Measurements from ENCODE around the gene RELA.
A peak's percentile ranks its signal among the peaks of the same experiment; 100 is the strongest.
"Not testable (repeated sequence)": the region's sequence is repeated elsewhere in the genome, so short reads cannot be mapped to it uniquely, and the experiment has no call there.

The RELA gene

DNA sequence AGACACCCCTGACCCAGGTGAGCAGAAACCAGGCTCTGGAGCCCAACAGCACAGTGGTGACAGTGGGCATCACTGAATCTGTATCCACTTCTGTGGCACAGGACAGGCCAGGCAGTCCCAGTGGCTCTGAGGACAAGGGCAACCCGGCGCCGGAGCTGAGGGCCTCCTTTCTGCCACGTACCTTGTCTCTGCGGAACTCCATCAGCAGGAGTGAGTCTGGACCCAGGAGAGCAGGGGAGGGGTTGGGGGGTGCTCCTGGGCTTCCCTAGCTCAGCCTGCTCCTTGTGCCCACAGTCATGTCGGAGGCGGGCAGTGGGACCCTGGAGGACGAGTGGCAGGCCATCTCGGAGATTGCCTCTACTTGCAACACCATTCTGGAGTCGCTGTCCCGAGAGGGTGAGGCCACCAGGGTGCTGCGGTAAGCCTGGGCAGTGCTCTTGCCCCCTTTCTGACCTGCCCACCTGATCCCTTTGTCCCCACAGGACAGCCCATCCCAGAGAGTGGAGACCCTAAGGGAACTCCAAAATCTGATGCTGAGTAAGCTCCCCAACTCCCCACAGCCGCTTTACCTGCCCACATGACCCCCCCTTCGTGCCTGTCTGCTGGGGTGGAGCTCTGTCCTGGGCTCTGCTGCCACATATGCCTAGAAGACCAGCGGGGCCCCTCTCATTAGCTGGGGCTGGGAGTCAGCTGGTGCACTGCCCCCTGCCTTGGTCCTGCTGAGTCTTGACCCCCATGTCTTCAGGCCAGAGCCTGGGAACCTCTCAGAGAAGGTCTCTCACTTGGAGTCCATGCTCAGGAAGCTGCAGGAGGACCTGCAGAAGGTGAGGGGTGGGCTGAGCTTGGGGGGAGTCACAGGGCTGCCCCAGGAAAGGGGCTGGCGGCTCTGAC lies 12.8 kb downstream of the RELA start:
- no peak for DNase-seq (ENCODE audit: low read depth in 2 of 2, low spot score in 1 of 2)

DNA sequence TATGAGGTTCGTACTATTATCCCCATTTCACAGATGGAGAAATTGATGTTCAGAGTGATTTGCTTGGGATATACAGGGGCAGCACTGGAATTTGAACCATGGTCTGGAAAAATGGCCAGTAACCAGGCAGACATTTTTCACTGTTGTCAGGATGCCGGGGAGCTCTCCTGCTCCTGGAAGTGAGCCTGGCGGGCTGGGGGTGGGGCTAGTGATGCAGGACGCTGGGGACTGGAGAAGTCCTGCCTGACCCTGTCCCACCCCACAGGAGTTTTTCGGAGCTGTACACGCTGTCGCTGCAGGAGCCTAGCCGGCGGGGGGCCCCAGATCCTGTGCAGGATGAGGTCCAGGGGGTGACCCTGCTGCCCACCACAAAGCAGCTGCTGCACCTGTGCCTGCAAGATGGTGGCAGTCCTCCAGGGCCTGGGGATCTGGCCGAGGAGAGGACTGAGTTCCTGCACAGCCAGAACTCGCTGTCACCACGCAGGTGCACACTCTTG lies 13.7 kb downstream of the RELA start:
- DNase-seq (ENCODE audit: low read depth in 2 of 2, low spot score in 1 of 2) = no peak

DNA sequence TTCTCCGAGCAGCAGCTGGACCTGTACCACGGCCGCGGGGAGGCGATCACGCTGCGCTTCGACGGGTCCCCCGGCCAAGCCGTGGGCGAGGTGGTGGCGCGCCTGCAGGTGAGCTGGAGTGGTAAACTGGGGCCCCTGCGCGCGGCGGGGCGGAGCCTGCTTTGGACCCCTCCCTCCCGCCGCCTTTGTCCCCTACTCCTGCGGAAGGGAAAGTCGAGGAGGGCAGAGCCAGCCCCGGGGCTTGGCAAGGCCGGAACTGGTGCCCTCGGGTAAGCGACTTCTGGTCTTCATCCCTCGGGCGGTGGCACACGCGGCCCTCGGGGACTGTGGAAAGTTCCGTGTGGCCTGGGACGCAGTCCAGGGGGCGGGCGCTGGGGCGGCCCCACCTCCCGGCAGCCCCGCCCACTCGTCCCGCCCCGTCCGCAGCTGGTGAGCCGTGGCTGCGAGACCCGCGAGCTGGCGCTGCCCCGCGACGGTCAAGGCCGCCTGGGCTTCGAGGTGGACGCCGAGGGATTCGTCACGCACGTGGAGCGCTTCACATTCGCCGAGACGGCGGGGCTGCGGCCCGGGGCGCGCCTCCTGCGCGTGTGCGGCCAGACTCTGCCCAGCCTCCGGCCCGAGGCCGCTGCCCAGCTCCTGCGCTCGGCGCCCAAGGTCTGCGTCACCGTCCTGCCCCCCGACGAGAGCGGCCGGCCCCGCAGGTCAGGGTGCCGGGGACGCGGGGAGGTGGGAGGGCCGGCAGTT lies 15.6 kb downstream of the RELA start:
- DNase-seq (ENCODE audit: low read depth in 2 of 2, low spot score in 1 of 2) = no peak

DNA sequence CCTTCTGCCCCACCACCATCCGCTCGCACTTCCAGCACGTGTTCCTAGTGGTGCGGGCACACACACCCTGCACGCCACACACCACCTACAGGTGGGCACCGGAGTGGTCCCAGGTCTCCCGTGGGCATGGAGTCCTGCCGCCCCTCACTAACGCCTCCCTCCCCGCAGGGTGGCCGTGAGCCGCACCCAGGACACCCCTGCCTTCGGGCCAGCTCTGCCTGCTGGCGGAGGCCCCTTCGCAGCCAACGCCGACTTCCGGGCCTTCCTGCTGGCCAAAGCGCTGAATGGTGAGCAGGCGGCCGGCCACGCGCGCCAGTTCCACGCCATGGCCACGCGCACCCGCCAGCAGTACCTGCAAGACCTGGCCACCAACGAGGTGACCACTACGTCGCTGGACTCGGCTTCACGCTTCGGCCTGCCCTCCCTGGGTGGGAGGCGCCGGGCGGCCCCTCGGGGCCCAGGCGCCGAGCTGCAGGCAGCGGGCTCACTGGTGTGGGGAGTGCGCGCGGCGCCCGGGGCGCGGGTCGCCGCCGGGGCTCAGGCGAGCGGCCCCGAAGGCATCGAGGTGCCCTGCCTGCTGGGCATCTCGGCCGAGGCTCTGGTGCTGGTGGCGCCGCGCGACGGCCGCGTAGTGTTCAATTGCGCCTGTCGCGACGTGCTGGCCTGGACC lies 16.3 kb downstream of the RELA start:
- DNase-seq (ENCODE audit: low read depth in 2 of 2, low spot score in 1 of 2) = no peak

DNA sequence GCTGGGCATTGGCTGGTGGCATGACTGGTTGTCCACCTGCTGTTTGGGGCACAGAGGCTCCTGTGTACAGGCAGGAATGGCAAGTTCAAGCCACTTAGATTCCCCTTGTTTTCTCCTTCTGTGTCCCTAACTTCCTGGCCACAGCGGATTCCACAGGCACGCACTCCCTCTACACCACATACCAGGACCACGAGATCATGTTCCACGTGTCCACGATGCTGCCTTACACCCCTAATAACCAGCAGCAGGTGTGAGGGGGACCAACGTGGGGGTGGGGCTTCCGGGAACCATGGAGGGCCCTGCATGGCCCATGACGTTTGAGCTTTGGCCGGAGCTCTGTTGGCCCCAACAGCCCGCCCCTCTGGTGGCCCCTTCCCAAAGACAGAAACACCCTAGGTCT lies 17.0 kb downstream of the RELA start:
- no peak for DNase-seq (ENCODE audit: low read depth in 2 of 2, low spot score in 1 of 2)

DNA sequence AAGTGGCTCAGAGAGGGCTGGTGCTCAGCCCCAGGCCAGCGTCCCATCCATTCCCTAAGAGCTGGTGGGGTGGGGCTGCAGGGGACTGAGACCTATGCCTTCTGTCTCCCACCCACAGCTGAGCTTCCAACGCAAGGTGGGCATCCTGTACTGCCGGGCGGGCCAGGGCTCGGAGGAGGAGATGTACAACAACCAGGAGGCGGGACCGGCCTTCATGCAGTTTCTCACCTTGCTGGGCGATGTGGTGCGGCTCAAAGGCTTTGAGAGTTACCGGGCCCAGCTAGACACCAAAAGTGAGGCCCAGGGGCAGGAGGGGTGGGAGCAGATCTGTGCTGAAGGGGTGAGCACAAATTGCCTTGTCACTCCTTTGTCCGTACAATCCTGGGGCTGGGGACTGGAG lies 17.9 kb downstream of the RELA start:
- no peak for DNase-seq (ENCODE audit: low read depth in 2 of 2, low spot score in 1 of 2)

DNA sequence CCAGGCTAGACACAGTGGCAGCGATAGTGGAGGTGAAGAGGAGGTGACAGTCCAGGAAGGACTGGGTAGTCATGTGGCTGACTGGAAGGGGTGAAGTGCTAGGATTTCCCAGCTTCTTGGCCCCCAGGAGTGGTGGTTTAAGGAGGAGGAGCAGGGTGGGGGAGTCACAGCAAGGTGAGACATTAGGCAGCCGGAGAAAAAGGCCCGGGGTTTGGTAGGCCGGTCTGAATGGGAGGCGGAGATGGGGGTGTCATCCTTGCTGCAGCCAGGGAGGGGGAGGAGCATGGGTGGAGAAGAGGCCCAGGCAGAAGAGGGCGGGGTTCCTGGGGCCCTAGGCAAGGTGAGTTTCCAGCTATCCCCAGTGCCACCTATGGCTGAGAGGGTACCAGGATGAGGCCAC lies 18.7 kb downstream of the RELA start:
- no peak for DNase-seq (ENCODE audit: low read depth in 2 of 2, low spot score in 1 of 2)

DNA sequence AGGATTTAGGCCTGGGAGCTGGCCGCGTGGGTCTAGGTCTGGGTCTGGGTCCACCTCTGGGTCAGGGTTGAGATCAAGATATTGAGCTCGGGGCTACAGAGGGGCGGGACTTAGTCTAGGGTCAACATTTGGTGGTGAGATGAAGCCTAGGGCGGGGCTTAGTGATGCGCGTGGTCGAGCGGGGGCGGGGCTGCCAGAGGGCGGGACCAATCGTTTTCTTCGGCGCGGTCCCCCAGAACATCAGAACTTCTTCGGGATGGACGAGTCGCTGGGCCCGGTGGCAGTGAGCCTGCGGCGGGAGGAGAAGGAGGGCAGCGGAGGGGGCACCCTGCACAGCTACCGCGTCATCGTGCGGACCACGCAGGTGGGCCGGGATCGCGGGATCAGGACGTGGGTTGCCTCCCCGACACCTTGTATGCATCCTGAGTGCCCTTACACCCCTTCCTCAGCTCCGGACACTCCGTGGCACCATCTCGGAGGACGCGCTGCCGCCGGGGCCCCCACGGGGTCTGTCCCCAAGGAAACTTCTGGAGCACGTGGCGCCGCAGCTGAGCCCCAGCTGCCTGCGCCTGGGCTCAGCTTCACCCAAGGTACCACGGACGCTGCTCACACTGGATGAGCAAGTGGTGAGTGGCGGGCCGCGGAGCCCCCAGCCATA lies 20.6 kb downstream of the RELA start:
- DNase-seq (ENCODE audit: low read depth in 2 of 2, low spot score in 1 of 2) = no peak

DNA sequence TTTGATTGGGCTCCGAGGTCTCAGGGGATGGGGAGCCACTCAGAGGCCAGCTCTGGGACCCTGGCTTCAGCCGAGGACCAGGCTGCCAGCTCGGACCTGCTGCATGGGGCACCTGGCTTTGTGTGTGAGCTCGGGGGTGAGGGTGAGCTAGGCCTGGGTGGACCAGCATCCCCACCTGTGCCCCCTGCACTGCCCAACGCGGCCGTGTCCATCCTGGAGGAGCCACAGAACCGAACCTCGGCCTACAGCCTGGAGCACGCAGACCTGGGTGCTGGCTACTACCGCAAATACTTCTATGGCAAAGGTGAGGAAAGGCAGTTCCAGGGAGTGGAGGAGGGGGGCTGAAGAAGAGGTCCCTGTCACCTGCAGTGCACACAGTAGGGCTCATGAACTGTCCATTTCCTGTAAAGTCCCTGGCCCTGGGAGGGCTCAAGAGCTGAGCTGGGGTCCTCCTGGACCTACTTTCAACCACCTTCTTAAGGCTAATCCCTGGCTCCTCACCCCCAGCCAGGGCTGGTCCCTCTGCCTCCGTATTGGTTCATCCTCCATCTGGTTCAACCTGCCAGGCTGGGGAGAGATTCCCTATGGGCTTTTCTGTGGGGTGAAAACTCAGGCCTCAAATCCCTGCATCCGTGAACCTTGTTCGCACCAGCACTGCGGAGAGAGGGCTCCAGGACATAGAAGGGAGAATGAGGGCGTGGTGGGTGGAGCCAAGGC lies 21.3 kb downstream of the RELA start:
- no peak for DNase-seq (ENCODE audit: low read depth in 2 of 2, low spot score in 1 of 2)

DNA sequence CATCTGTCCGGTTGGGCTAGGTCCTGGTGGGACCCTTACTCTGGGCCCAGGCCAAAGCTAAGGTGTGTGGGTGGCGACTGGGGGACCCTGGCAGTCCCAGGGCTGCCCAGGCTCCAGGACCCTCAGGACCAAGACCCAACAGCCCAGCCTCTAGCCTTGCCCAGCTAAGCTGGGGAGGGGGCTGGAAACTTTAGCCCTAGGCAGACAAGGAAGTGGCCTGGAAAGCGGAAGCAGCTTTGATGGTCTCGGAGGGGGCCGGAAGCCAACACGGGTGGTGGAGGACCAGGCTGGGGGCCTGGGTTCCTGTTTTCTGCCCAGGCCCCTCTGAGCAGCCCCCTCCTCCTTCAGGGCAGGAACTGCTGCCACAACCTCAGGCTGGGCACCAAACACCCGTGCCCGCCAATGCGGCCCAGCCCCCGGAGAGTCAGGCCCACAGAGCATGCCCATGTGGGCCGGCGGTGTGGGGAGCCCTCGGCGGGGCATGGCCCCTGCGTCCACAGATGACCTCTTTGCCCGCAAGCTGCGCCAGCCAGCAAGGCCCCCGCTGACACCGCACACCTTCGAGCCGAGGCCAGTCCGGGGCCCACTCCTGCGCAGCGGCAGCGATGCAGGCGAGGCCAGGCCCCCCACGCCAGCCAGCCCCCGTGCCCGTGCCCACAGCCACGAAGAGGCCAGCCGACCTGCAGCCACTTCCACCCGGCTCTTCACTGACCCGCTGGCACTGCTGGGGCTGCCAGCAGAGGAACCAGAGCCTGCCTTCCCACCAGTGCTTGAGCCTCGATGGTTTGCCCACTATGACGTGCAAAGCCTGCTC lies 22.0 kb downstream of the RELA start:
- no peak for DNase-seq (ENCODE audit: low read depth in 2 of 2, low spot score in 1 of 2)

DNA sequence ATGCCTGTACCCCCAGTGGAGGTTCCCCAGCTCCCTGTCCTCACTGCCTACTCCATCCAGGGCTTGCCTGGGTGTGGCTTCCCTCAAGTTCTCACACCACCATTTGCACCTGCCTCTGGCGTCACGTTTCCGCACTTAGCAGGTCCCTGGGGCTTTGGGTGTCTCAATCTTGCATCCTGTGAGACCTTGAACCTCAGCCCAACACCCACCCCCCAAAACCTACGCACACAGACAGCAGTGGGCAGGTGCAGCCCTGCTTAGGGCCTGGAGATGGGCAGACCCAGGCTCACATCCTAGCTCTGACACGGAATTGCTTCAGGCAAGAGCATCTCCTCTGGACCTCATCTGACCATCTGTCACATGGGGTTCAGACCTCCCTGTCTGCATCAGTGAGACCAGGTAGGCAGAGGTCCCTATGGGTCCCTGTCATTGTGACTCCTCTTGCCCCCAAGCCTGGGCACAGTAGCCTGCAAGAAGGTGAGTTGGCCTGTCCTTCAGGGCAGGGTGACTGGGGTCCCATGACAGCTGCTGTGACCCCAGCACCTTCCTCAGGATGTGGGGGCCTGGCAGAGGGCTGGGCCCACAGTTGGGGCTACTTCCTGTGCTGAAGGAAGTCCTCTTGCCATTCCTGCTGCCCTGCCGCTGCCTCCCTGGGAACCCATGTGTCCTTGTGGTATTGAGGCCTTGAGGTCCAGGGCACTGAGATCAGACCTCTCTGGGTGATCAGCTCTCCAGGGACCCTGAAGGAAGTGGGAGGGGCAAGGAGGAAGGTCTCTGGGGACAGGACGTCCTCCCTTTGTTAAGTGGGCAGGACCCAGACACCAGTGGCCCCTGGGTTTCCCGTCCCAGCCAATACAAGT lies 22.9 kb downstream of the RELA start:
- DNase-seq (ENCODE audit: low read depth in 2 of 2, low spot score in 1 of 2) = no peak

DNA sequence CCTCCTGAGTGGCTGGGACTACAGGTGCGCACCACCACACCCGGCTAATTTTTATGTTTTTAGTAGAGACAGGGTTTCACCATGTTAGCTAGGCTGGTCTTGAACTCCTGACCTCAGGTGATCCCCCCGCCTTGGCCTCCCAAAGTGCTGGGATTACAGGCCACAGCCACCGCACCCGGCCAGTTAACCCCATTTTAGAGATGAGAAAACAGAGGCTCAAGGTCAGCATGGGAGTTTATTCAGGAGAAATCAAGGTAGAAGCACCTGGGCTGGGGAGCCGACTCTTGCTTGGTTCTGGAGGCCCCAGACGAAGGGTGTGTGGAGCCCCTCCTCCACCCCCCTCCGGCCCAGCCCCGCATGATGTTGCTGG lies 23.5 kb downstream of the RELA start:
- DNase-seq (ENCODE audit: low read depth in 2 of 2, low spot score in 1 of 2) = not testable (repeated sequence)

DNA sequence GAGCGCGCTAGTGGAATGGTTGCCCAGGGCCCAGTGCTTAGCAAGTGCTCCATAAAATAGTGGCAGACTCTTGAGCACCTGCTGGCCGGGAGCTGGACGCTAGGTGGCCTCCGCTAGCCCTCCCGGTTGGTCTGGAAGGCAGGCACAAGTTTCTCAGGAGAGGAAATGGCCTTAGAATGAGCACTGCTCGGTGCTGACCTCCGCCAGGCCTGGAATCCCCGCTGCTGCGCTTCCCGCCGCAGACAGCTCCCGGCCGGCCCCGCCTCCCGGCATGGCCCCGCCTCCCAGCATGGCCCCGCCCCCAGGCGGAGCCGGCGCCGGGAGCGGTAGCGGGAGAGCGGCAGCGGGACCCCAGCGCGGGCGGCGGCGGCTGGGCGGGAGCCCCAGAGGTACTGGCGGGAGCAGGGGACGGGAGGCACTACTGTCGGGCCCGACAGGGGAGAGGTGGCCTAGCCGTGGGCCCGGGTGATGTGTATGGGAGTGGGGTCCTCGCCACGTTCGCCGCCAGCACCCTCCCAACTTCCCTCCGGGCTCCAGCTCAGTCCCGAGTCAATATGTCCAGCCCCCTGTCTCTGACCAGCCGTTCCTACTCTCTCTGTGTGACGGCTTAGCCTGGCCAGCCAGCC lies 24.8 kb downstream of the RELA start, which contains the start of gene SIPA1:
TSS of gene SIPA1 (plus strand) at position 308 of the 626 bp plus-strand sequence. CDS start 2,821 bp downstream, outside the sequence.
- DNase-seq (ENCODE audit: low read depth in 2 of 2, low spot score in 1 of 2) = peak in 1 of 2 donors; percentile 45

DNA sequence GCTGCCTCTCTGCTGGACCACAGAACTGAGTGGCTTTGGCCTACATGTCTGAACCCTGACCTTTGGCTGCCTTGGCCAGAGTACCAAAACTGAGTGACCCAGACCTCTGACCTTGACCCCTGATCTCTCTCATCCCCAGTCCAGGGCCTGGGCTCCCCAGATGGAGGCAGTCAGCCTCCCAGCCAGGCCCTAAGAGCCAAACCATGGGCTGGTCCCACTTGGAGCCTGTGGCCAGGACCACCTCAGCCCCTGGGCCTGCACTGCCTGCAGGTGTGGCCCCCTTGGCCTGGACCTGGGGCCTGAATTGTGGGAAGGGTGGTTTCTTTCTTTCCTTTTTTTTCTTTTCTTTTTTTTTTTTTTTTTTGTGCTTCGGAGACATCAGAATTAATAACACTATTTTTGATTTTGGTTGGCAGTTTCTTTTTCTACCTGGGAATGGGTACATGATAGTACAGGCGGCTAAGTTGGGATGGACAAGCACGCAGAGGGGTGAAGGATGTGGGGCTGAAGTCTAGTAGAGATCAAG lies 25.6 kb downstream of the RELA start:
- no peak for DNase-seq (ENCODE audit: low read depth in 2 of 2, low spot score in 1 of 2)

DNA sequence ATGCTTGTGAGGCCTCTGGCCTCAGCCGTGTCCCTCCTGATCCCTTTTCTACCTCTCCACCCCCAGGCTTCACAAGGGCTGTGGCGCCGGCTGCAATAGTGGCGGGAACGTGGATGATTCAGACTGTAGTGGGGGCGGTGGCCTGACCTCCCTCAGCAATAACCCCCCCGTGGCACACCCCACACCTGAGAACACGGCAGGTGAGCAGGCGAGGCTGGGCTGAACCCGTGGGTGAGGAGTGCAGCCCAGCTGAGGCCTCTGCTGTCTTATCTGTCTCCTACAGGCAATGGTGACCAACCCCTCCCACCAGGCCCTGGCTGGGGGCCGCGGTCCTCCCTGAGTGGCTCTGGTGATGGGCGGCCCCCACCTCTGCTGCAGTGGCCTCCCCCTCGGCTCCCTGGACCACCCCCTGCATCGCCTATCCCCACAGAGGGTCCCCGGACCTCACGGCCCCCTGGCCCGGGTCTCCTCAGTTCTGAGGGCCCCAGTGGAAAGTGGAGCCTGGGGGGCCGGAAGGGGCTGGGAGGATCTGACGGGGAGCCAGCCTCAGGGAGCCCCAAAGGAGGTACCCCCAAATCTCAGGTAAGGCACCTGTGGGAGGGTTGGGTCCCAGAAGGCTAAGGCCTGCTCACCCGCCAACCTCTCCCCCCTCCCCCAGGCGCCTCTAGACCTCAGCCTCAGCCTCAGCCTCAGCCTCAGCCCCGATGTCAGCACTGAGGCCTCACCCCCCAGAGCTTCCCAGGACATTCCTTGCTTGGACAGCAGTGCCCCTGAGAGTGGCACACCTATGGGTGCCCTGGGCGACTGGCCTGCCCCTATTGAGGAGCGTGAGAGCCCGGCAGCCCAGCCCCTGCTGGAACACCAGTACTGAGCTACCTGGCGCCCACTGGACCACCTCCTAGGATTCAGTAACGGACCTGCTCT lies 26.3 kb downstream of the RELA start:
- DNase-seq (ENCODE audit: low read depth in 2 of 2, low spot score in 1 of 2) = no peak

DNA sequence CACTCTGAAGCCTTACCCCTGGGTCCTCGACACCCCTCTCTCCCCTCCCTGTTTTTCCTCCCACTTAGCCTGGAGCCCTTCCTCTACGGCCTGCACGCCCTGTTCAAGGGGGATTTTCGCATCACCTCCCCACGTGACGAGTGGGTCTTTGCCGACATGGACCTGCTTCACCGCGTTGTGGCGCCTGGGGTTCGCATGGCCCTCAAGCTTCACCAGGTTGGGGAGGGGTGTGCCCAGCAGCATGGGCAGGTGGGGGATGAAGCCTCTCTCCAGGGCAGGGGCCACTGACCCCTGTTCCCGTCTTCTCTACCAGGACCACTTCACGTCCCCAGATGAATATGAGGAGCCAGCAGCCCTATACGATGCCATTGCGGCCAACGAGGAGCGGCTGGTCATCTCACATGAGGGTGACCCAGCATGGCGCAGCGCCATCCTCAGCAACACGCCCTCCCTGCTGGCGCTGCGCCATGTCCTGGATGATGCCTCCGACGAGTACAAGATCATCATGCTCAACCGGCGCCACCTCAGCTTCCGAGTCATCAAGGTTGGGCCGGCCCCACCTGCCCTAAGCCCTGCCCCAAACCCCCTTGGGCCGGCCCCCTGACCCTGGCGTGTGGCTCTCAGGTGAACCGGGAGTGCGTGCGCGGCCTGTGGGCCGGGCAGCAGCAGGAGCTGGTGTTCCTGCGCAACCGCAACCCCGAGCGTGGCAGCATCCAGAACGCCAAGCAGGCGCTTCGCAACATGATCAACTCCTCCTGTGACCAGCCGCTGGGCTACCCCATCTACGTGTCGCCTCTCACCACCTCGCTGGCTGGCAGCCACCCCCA lies 27.6 kb downstream of the RELA start:
- DNase-seq (ENCODE audit: low read depth in 2 of 2, low spot score in 1 of 2) = no peak

Measured in stimulated activated CD8-positive, alpha-beta memory T cell treated with anti-CD3 and anti-CD28 coated beads, Interleukin-4, amount 100 ng/mL, for 4 hours (primary cell).